ENCODE measurements around the gene PAX3. TPM values are rescaled to one million over a fixed set of nuclear protein-coding genes. Genes with fewer than 3 reads are reported as not detected.

The PAX3 gene
- total and polyA plus RNA-seq, 2 of the 13 experiments (the other 11 are each of a cell fraction or from before 2014, with no cell fraction given) = 0.07 TPM; not detected in 1

DNA sequence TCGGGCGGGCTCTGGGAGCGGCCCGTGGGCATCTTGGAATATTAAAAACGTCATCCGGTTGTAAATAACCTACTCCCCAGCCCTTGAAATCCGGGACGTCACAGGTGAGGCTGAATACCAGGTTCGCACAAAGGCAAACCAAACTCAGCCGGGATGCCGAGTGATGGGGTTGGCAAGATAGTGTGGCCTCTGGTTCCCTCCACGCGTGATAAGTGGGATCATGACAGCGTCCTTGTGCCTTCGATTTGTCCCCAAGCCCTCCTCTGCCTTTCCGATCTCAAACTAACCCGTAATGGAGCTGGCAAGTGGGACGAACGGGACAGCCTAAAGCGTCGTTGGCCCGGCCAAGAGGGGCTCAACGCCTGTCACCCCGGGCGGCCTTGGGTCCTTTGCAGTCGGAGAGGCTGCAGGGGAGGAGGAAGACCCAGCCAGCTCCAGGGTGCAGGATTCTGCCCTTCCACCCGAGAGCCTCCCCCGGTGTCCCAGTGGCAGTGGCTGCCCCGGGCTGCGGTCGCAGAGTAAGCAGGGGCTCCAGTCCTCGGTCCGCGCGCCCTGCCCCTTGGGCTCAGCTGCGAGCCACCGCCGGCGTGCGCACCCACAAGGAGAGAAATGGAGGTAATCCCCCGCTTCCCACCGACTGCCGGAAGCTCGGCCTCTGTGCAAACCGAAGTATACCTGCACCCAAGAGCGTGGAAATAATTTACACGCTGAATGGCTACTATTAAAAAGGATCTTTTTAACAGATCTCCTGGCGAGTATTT, 13.4 kb upstream of the PAX3 start:
- ChIA-PET POLR2A (no interaction called here), CTCF (ENCODE audit: low intra/inter-chr PET ratio, low total read pairs) (no interaction called here)
- Histone ChIP-seq H4K20me1 (ENCODE audit: insufficient read depth, low read length) (no peaks in the 10 kb centered on the region), H3K36me3 (replicated peaks in 1 of 2; ENCODE audit: control insufficient read depth in 1 of 2, insufficient read depth in 2 of 2, low read length in 2 of 2) (no peaks in the 10 kb centered on the region), H3K9me3 (ENCODE audit: low read length) (no peaks in the 10 kb centered on the region), H3K79me2 (ENCODE audit: insufficient read depth, low read length) (no peaks in the 10 kb centered on the region), H2AFZ (ENCODE audit: low read length) (no peak overlapping the region), H3K27me3 (ENCODE audit: control insufficient read depth in 1 of 2, insufficient read depth in 2 of 2, low read length in 2 of 2) (peaks cover 6 to 73% of the 10 kb centered on the region in 2 experiments; a peak in 4 of 5 replicates), H3K4me3 (replicated peaks in 1 of 3; ENCODE audit: insufficient read depth in 1 of 3, low read depth in 2 of 3, low read length in 3 of 3) (no peak overlapping the region), H3K4me1 (ENCODE audit: insufficient read depth, low read length) (no peaks in the 10 kb centered on the region), H3K9ac (ENCODE audit: insufficient read depth, low read depth, low read length) (no peak overlapping the region), H3K27ac (ENCODE audit: extremely low read length, insufficient read depth, low read length) (no peak overlapping the region), H3K4me2 (ENCODE audit: low read depth, low read length) (no peak overlapping the region)
- TF ChIP-seq RELA (CRISPR knock-in tag; IDR thresholded peaks at IDR 0.05) (no peak), CCAR2 (optimal IDR thresholded peaks at IDR 0.05; ENCODE audit: low read depth, low read length) (no peak), MTF2 (CRISPR knock-in tag; IDR thresholded peaks at IDR 0.05; ENCODE audit: borderline replicate concordance) (no peak), ZNF781 (CRISPR knock-in tag; IDR thresholded peaks at IDR 0.05; ENCODE audit: borderline replicate concordance, not compliant biosample characterization) (no peak), ZNF276 (CRISPR knock-in tag; IDR thresholded peaks at IDR 0.05; ENCODE audit: low read depth) (no peak), ZNF816 (CRISPR knock-in tag; IDR thresholded peaks at IDR 0.05; ENCODE audit: borderline replicate concordance) (no peak)
- intact Hi-C loops (cut with micrococcal nuclease; ENCODE audit: unreplicated experiment) = loop anchor here (10.0 kb wide), 1 partner anchor 123 kb away; no protein-coding TSS in a partner anchor
- ATAC-seq (peak; percentile 48), FAIRE-seq (no peak), DNase-seq (ENCODE audit: low spot score) (no peak)
- WGBS (ENCODE audit: low lambda C conversion rate) = 48% methylated on average over 37 of the region's 48 CpGs
- BruUV-seq (replicated peaks) = no TSS peak
- in situ Hi-C loops (cut with HindIII; ENCODE audit: extremely low pct_ligation_motif_present, low pct_unique_long_range_greater_than_20kb) = loop anchor here (5.0 kb wide), 1 partner anchor 250 kb away; no protein-coding TSS in a partner anchor
